HUES6 (cell line): Measurements from ENCODE around the gene AOPEP.

ENCODE experiments used
- H3K27ac ChIP-seq: 2 replicates; pipeline ENCODE4 v1.7.0; 2013; ENCODE audit warnings: low read depth, mild to moderate bottlenecking, low read length, inconsistent platforms
- H3K27me3 ChIP-seq: 2 replicates; pipeline ENCODE4 v1.6.1; 2013; ENCODE audit warnings: low read length; ENCODE audit not compliant: control insufficient read depth, insufficient read depth
- H3K36me3 ChIP-seq: 2 replicates; pipeline ENCODE4 v1.6.1; 2013; ENCODE audit warnings: low read length; ENCODE audit not compliant: control insufficient read depth, insufficient read depth
- H3K4me1 ChIP-seq: 2 replicates; pipeline ENCODE4 v1.6.1; 2013; ENCODE audit warnings: low read length; ENCODE audit not compliant: control insufficient read depth, insufficient read depth
- H3K4me3 ChIP-seq: 2 replicates; pipeline ENCODE4 v1.5.1; 2013; ENCODE audit warnings: low read depth, low read length
- H3K9ac ChIP-seq: one replicate; pipeline ENCODE4 v1.6.1; 2013; ENCODE audit warnings: mild to moderate bottlenecking, low read length
- H3K9me3 ChIP-seq: 2 replicates; pipeline ENCODE4 v1.6.1; 2013; ENCODE audit warnings: low read depth, low read length; ENCODE audit not compliant: control insufficient read depth, insufficient read depth

AOPEP gene

GRCh38 chr9:94850540-94851434 lies 124.3 kb downstream of the AOPEP start:
- Histone ChIP-seq H3K9ac (no peak overlapping the region), H3K9me3 (no peaks in the 10 kb centered on the region), H3K4me1 (no peaks in the 10 kb centered on the region), H3K4me3 (no peak overlapping the region), H3K27ac (no peak overlapping the region), H3K36me3 (no peaks in the 10 kb centered on the region), H3K27me3 (no peaks in the 10 kb centered on the region)

- Histone ChIP-seq H3K9me3 (no peaks in the 10 kb centered on the region), H3K4me1 (no peaks in the 10 kb centered on the region), H3K9ac (no peak overlapping the region), H3K27ac (no peak overlapping the region), H3K36me3 (no peaks in the 10 kb centered on the region), H3K4me3 (no peak overlapping the region), H3K27me3 (no peaks in the 10 kb centered on the region)
Observed at GRCh38 chr9:94851467-94851866, 125.0 kb downstream of the AOPEP start.

- H3K4me3 ChIP-seq: no peak overlapping the region
- no peak overlapping the region for H3K27ac ChIP-seq
- no peak overlapping the region for H3K9ac ChIP-seq
- no peaks in the 10 kb centered on the region for H3K36me3 ChIP-seq
- no peaks in the 10 kb centered on the region for H3K27me3 ChIP-seq
- H3K4me1 ChIP-seq: no peaks in the 10 kb centered on the region
- H3K9me3 ChIP-seq: no peaks in the 10 kb centered on the region
Observed at GRCh38 chr9:94851892-94852291, 125.4 kb downstream of the AOPEP start.

- Histone ChIP-seq H3K4me3 (no peak overlapping the region), H3K27me3 (no peaks in the 10 kb centered on the region), H3K27ac (no peak overlapping the region), H3K36me3 (no peaks in the 10 kb centered on the region), H3K4me1 (no peaks in the 10 kb centered on the region), H3K9me3 (no peaks in the 10 kb centered on the region), H3K9ac (no peak overlapping the region)
Observed at GRCh38 chr9:94852373-94852772, 125.9 kb downstream of the AOPEP start.

- Histone ChIP-seq H3K9ac (no peak overlapping the region), H3K27ac (no peak overlapping the region), H3K27me3 (no peaks in the 10 kb centered on the region), H3K4me3 (no peak overlapping the region), H3K9me3 (peaks cover 6% of the 10 kb centered on the region), H3K36me3 (peaks cover 3% of the 10 kb centered on the region; the same call in 1 of the 2 replicates), H3K4me1 (no peaks in the 10 kb centered on the region)
Observed at GRCh38 chr9:94853887-94854286, 127.4 kb downstream of the AOPEP start.

GRCh38 chr9:94855903-94856302 lies 129.4 kb downstream of the AOPEP start:
- Histone ChIP-seq H3K27ac (no peak overlapping the region), H3K36me3 (peaks cover 3% of the 10 kb centered on the region; the same call in 1 of the 2 replicates)

GRCh38 chr9:94857791-94858190 lies 131.3 kb downstream of the AOPEP start:
- no peaks in the 10 kb centered on the region for H3K27me3 ChIP-seq
- H3K4me1 ChIP-seq: no peaks in the 10 kb centered on the region
- no peak overlapping the region for H3K9ac ChIP-seq
- H3K4me3 ChIP-seq: no peak overlapping the region
- peaks cover 6% of the 10 kb centered on the region for H3K9me3 ChIP-seq
- H3K36me3 ChIP-seq: peaks cover 3% of the 10 kb centered on the region; the same call in 1 of the 2 replicates
- no peak overlapping the region for H3K27ac ChIP-seq

More at GRCh38 chr9:94855903-94856302, 129.4 kb downstream of the AOPEP start:
- Histone ChIP-seq H3K4me1 (no peaks in the 10 kb centered on the region), H3K4me3 (no peak overlapping the region), H3K9me3 (peaks cover 6% of the 10 kb centered on the region), H3K9ac (no peak overlapping the region), H3K27me3 (no peaks in the 10 kb centered on the region)

- Histone ChIP-seq H3K4me3 (no peak overlapping the region), H3K27me3 (no peaks in the 10 kb centered on the region), H3K9ac (no peak overlapping the region), H3K9me3 (peaks cover 6% of the 10 kb centered on the region), H3K36me3 (peaks cover 3% of the 10 kb centered on the region; the same call in 1 of the 2 replicates), H3K4me1 (no peaks in the 10 kb centered on the region), H3K27ac (no peak overlapping the region)
Observed at GRCh38 chr9:94859226-94859625, 132.7 kb downstream of the AOPEP start.

GRCh38 chr9:94859891-94860290 lies 133.4 kb downstream of the AOPEP start:
- Histone ChIP-seq H3K9ac (no peak overlapping the region), H3K9me3 (peaks cover 6% of the 10 kb centered on the region), H3K4me3 (no peak overlapping the region), H3K27me3 (no peaks in the 10 kb centered on the region), H3K4me1 (0 out of 2 replicates have a peak, but pooled peaks cover 1% of the 10 kb centered on the region), H3K27ac (no peak overlapping the region), H3K36me3 (peaks cover 3% of the 10 kb centered on the region; the same call in 1 of the 2 replicates)

GRCh38 chr9:94860678-94861588 lies 134.4 kb downstream of the AOPEP start:
- H3K27me3 ChIP-seq: no peaks in the 10 kb centered on the region
- H3K4me3 ChIP-seq: no peak overlapping the region
- H3K9me3 ChIP-seq: peaks cover 6% of the 10 kb centered on the region
- peaks cover 3% of the 10 kb centered on the region; the same call in 1 of the 2 replicates for H3K36me3 ChIP-seq
- peaks cover 11% of the 10 kb centered on the region for H3K4me1 ChIP-seq
- no peak overlapping the region for H3K27ac ChIP-seq
- H3K9ac ChIP-seq: no peak overlapping the region
